ACC112 (cell line): ENCODE results near the gene DDX51.

Experiments used
- H2AFZ ChIP-seq: fragments of 200-600 bp; sonication (generic); one replicate; pipeline ENCODE4 v1.6.0; 2017; ENCODE audit warnings: antibody characterized with exemption, low read length; ENCODE audit not compliant: unreplicated experiment
- H3K27ac ChIP-seq: fragments of 200-600 bp; sonication (generic); 2 replicates; pipeline ENCODE4 v1.5.1; 2014; ENCODE audit warnings: low read depth, mild to moderate bottlenecking, antibody characterized with exemption, low read length, moderate library complexity
- H3K27me3 ChIP-seq: fragments of 200-600 bp; sonication (generic); 2 replicates; pipeline ENCODE4 v1.6.1; 2014; ENCODE audit warnings: mild to moderate bottlenecking, antibody characterized with exemption, low read length, moderate library complexity, mixed read lengths; ENCODE audit not compliant: insufficient read depth
- H3K36me3 ChIP-seq: fragments of 200-600 bp; sonication (generic); 2 replicates; pipeline ENCODE4 v1.6.1; 2016; ENCODE audit warnings: mild to moderate bottlenecking, antibody characterized with exemption, low read length, moderate library complexity, mixed read lengths; ENCODE audit not compliant: insufficient read depth
- H3K4me1 ChIP-seq: fragments of 200-600 bp; sonication (generic); one replicate; pipeline ENCODE4 v1.6.1; 2016; ENCODE audit warnings: low read length, mixed read lengths; ENCODE audit not compliant: insufficient read depth, unreplicated experiment, control insufficient read depth
- H3K4me3 ChIP-seq: fragments of 200-600 bp; sonication (generic); 2 replicates; pipeline ENCODE4 v1.5.1; 2014; ENCODE audit warnings: mild to moderate bottlenecking, low read depth, low read length
- H3K79me2 ChIP-seq: fragments of 200-600 bp; sonication (generic); one replicate; pipeline ENCODE4 v1.6.0; 2016; ENCODE audit warnings: low read length; ENCODE audit not compliant: control insufficient read depth, unreplicated experiment, insufficient read depth

DDX51 gene

GRCh38 chr12:132144115-132144809 lies at the start of gene DDX51, which contains the start of gene NOC4L:
DDX51 (minus strand) TSS chr12:132144319; CDS start chr12:132144296, 23 bp downstream.
NOC4L (plus strand) TSS chr12:132144457; CDS start chr12:132144489, 32 bp downstream.
- H3K27ac ChIP-seq = no peak within 1 kb of the TSS; the same call in 1 of the 2 replicates
- peaks cover 31% of the 10 kb centered on the region for H3K79me2 ChIP-seq
- H3K36me3 ChIP-seq = peaks cover 3% of the 10 kb centered on the region; the same call in 1 of the 2 replicates

GRCh38 chr12:132191715-132192553 lies 47.8 kb upstream of the DDX51 start:
- Histone ChIP-seq H3K36me3 (no peaks in the 10 kb centered on the region), H3K27me3 (0 out of 2 replicates have a peak, but pooled peaks cover 2% of the 10 kb centered on the region)

More at GRCh38 chr12:132144115-132144809, at the start of gene DDX51, which contains the start of gene NOC4L:
- Histone ChIP-seq H3K4me1 (peaks cover 14% of the 10 kb centered on the region), H3K27me3 (no peaks in the 10 kb centered on the region), H3K4me3 (peak within 1 kb of the TSS; percentile 78), H2AFZ (peak within 1 kb of the TSS; percentile 26)

GRCh38 chr12:132190834-132191500 lies 46.8 kb upstream of the DDX51 start:
- H3K27ac ChIP-seq = no peak overlapping the region
- no peaks in the 10 kb centered on the region for H3K36me3 ChIP-seq
- no peak overlapping the region for H2AFZ ChIP-seq
- H3K27me3 ChIP-seq = peaks cover 12% of the 10 kb centered on the region
- H3K4me1 ChIP-seq = peaks cover 6% of the 10 kb centered on the region
- no peaks in the 10 kb centered on the region for H3K79me2 ChIP-seq
- peak overlapping the region; percentile 81 for H3K4me3 ChIP-seq

More at GRCh38 chr12:132191715-132192553, 47.8 kb upstream of the DDX51 start:
- H2AFZ ChIP-seq = no peak overlapping the region
- no peak overlapping the region for H3K4me3 ChIP-seq
- H3K4me1 ChIP-seq = peaks cover 6% of the 10 kb centered on the region
- H3K27ac ChIP-seq = no peak overlapping the region
- H3K79me2 ChIP-seq = no peaks in the 10 kb centered on the region

- H3K4me1 ChIP-seq = peaks cover 6% of the 10 kb centered on the region
- H3K4me3 ChIP-seq = peak overlapping the region; percentile 81
- H3K27ac ChIP-seq = peak overlapping the region; percentile 18; the same call in 1 of the 2 replicates
- H3K79me2 ChIP-seq = no peaks in the 10 kb centered on the region
- peak overlapping the region; percentile 90 for H2AFZ ChIP-seq
- peaks cover 20% of the 10 kb centered on the region for H3K27me3 ChIP-seq
- no peaks in the 10 kb centered on the region for H3K36me3 ChIP-seq
These were observed 46.1 kb upstream of the DDX51 start for GRCh38 chr12:132190012-132190755.

GRCh38 chr12:132189378-132190011 lies 45.4 kb upstream of the DDX51 start:
- H3K27me3 ChIP-seq = peaks cover 26% of the 10 kb centered on the region
- peak overlapping the region; percentile 90 for H2AFZ ChIP-seq
- H3K79me2 ChIP-seq = no peaks in the 10 kb centered on the region
- H3K4me3 ChIP-seq = peak overlapping the region; percentile 81
- no peaks in the 10 kb centered on the region for H3K36me3 ChIP-seq
- peak overlapping the region; percentile 18; the same call in 1 of the 2 replicates for H3K27ac ChIP-seq
- H3K4me1 ChIP-seq = peaks cover 6% of the 10 kb centered on the region

- Histone ChIP-seq H3K4me1 (peaks cover 6% of the 10 kb centered on the region), H2AFZ (no peak overlapping the region), H3K36me3 (no peaks in the 10 kb centered on the region), H3K4me3 (peak overlapping the region; percentile 81), H3K27me3 (peaks cover 31% of the 10 kb centered on the region), H3K27ac (no peak overlapping the region), H3K79me2 (no peaks in the 10 kb centered on the region)
These were observed 44.8 kb upstream of the DDX51 start for GRCh38 chr12:132188916-132189325.

- H3K36me3 ChIP-seq = no peaks in the 10 kb centered on the region
- no peak overlapping the region for H3K27ac ChIP-seq
- H3K27me3 ChIP-seq = peaks cover 34% of the 10 kb centered on the region
- H3K4me3 ChIP-seq = peak overlapping the region; percentile 81; the same call in 1 of the 2 replicates
- no peak overlapping the region for H2AFZ ChIP-seq
- H3K79me2 ChIP-seq = no peaks in the 10 kb centered on the region
- H3K4me1 ChIP-seq = peaks cover 6% of the 10 kb centered on the region
These were observed 44.4 kb upstream of the DDX51 start for GRCh38 chr12:132188451-132188901.

GRCh38 chr12:132187646-132188450 lies 43.7 kb upstream of the DDX51 start:
- Histone ChIP-seq H3K27me3 (peaks cover 40% of the 10 kb centered on the region), H3K4me3 (no peak overlapping the region), H3K4me1 (peaks cover 6% of the 10 kb centered on the region), H2AFZ (no peak overlapping the region), H3K36me3 (no peaks in the 10 kb centered on the region), H3K79me2 (no peaks in the 10 kb centered on the region), H3K27ac (no peak overlapping the region)
